Common myeloid progenitor, CD34-positive (primary cell): Measurements from ENCODE around the gene SMC1B.
"Not testable (repeated sequence)": the region's sequence is repeated elsewhere in the genome, so short reads cannot be mapped to it uniquely, and the experiment has no call there.

Experiments used
- CTCF ChIA-PET: fragments of 350-600 bp; sonication (Branson Sonifier 250); formaldehyde crosslinking; loops from one replicate; lab custom pipeline; 2021; ENCODE audit warnings: antibody characterized with exemption; lab: Charles Lee
- POLR2A ChIA-PET: fragments of 350-600 bp; sonication (Branson Sonifier 250); formaldehyde crosslinking; loops from one replicate; lab custom pipeline; 2021; ENCODE audit warnings: antibody characterized with exemption; lab: Charles Lee
- DNase-seq, 3 donors: peaks; one replicate each; pipeline versions ENCODE4 v3.0.0 to v3.0.0-alpha.2; 2013
- H3K27ac ChIP-seq, 2 experiments: 1 replicate in 1 of 2; 2 replicates in 1 of 2; pipeline ENCODE4 v1.7.0; 2013; ENCODE audit warnings: inconsistent platforms in 2 of 2, low read length in 2 of 2, mild to moderate bottlenecking in 2 of 2, low read depth in 1 of 2, moderate library complexity in 1 of 2; ENCODE audit not compliant: severe bottlenecking in 2 of 2, insufficient read depth in 1 of 2, poor library complexity in 1 of 2
- H3K27me3 ChIP-seq, 5 experiments: replicated peaks in 2 of 5; 1 replicate in 3 of 5; 2 replicates in 2 of 5; pipeline versions ENCODE4 v1.6.1 to v1.7.0; 2013; ENCODE audit warnings: low read length in 4 of 5, mild to moderate bottlenecking in 2 of 5, moderate library complexity in 2 of 5, inconsistent platforms in 1 of 5; ENCODE audit not compliant: insufficient read depth in 5 of 5, control insufficient read depth in 4 of 5
- H3K36me3 ChIP-seq, 4 experiments: 1 replicate in 2 of 4; 2 replicates in 2 of 4; pipeline versions ENCODE4 v1.6.1 to v1.7.0; 2013; ENCODE audit warnings: low read length in 3 of 4, control low read depth in 1 of 4, mild to moderate bottlenecking in 1 of 4; ENCODE audit not compliant: control insufficient read depth in 4 of 4, insufficient read depth in 4 of 4
- H3K4me1 ChIP-seq, 4 experiments: 1 replicate in 3 of 4; 2 replicates in 1 of 4; pipeline versions ENCODE4 v1.6.1 to v1.7.1; 2013; ENCODE audit warnings: low read length in 3 of 4, mild to moderate bottlenecking in 3 of 4, control low read depth in 1 of 4, inconsistent platforms in 1 of 4, moderate library complexity in 1 of 4; ENCODE audit not compliant: control insufficient read depth in 4 of 4, insufficient read depth in 4 of 4; ENCODE audit errors: control extremely low read depth in 1 of 4
- H3K4me3 ChIP-seq, 7 experiments: 1 replicate in 4 of 7; 2 replicates in 3 of 7; pipeline versions ENCODE4 v1.5.1 to v1.7.0; 2013; ENCODE audit warnings: mild to moderate bottlenecking in 7 of 7, low read length in 6 of 7, moderate library complexity in 6 of 7, inconsistent platforms in 2 of 7, low read depth in 2 of 7, control low read depth in 1 of 7; ENCODE audit not compliant: insufficient read depth in 4 of 7, control insufficient read depth in 1 of 7; ENCODE audit errors: extremely low read depth in 1 of 7
- H3K9me3 ChIP-seq, 5 experiments: 1 replicate in 4 of 5; 2 replicates in 1 of 5; pipeline versions ENCODE4 v1.6.1 to v1.7.1; 2013; ENCODE audit warnings: low read length in 4 of 5, mild to moderate bottlenecking in 2 of 5, inconsistent platforms in 1 of 5, low read depth in 1 of 5, moderate library complexity in 1 of 5; ENCODE audit not compliant: control insufficient read depth in 4 of 5, insufficient read depth in 2 of 5; ENCODE audit errors: control extremely low read depth in 1 of 5
- whole genome bisulfite sequencing: methylation state at CpG from one replicate; pipeline ENCODE4 v1.1.5; 2013; ENCODE audit not compliant: insufficient coverage; 5-methylcytosine and 5-hydroxymethylcytosine counted together

SMC1B gene

DNA sequence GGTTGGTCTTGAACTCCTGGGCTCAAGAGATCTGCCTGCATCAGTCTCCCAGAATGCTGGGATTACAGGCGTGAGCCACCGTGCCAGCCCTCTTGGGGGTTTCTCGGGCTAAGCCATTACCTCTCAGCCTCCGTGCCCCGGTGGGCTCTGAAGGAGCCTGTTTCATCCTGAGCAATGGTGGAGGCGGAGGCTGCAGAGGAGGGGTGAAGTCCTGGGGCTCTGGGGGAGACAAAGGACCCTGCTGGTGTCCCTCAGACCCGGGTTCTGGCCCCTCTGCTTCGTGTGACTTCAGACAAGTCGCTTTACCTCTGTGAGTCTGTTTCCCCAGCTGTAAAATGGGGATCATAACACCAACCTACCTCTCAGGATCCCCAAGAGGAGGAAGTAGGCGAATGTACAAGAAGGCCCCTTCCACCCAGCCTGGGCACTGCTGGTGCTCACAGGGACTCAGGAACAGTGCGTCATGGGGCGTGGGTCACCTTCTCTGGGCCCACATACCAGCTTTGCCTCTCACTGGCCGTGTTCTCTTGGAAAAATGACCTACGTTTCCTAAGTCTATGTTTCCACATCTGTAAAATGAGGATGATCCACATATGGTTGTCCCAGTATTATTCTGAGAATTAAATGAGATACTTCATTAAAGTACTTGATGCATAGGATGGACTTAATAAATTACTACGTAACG, 36.8 kb upstream of the SMC1B start:
- Histone ChIP-seq H3K36me3 (no peaks in the 10 kb centered on the region), H3K9me3 (no peaks in the 10 kb centered on the region), H3K27me3 (no peaks in the 10 kb centered on the region), H3K4me3 (no peak overlapping the region), H3K4me1 (no peaks in the 10 kb centered on the region), H3K27ac (no peak overlapping the region)
- CTCF ChIA-PET: no interaction called here
- WGBS: 94% methylated on average over 11 of the region's 16 CpGs
- POLR2A ChIA-PET: interaction anchor here (0.7 kb wide), 1 partner anchor 538 kb away, joined by 3 read pairs; no protein-coding TSS in a partner anchor
- DNase-seq: no peak

DNA sequence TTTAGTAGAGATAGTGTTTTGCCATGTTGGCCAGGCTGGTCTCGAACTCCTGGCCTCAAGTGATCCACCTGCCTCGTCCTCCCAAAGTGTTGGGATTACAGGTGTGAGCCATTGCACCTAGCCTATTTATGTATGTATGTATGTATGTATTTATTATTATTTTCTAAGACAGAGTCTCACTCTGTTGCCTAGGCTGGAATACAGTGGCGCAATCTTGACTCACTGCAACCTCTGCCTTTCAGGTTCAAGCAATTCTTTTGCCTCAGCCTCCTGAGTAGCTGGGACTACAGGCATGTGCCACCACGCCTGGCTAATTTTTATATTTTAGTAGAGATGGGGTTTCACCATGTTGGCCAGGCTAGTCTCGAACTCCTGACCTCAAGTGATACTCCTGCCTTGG, 36.0 kb upstream of the SMC1B start:
- DNase-seq, H3K36me3 ChIP-seq, H3K27ac ChIP-seq, H3K4me1 ChIP-seq, H3K4me3 ChIP-seq, H3K9me3 ChIP-seq, POLR2A ChIA-PET, H3K27me3 ChIP-seq, CTCF ChIA-PET: not testable (repeated sequence)
- 93% methylated on average over 2 of the region's 5 CpGs for WGBS

DNA sequence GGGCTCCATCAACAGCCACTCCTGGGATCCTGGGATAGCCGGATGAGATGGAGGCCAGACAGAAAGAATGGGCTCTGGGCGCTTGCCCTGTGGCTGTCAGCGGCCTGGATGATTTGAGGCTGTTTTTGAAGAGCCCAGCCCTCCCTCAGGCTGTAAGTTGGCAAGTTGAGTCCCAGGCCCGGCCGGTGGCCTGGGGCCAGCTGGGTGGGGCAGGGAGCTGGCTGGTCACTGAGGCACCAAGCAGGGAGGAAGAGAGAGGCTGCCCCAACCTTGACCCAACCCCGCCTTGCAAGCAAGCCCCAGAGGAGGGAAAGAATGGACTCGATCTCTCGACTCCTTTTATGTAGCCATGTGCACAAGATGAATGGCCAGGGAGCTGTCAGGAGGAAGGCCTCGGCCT, 35.0 kb upstream of the SMC1B start:
- H3K27ac ChIP-seq: no peak overlapping the region
- H3K36me3 ChIP-seq: no peaks in the 10 kb centered on the region
- no peak for DNase-seq
- ChIA-PET CTCF (no interaction called here), POLR2A (no interaction called here)
- no peak overlapping the region for H3K4me3 ChIP-seq
- no peaks in the 10 kb centered on the region for H3K4me1 ChIP-seq
- no peaks in the 10 kb centered on the region for H3K9me3 ChIP-seq
- no peaks in the 10 kb centered on the region for H3K27me3 ChIP-seq
- 94% methylated on average over 9 of the region's 9 CpGs for WGBS

DNA sequence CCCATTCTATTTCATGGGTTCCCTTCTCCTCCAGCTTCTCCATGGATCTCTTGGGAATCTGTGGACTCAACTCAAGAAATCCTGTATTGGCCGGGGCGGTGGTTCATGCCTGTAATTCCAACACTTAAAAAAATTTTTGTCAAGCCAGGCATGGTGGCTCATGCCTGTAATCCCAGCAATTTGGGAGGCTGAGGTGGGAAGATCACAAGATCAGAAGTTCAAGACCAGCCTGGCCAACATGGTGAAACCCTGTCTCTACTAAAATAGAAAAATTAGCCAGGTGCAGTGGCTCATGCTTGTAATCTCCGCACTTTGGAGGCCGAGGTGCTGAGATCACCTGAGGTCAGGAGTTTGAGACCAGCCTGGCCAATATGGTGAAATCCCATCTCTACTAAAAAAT, 34.2 kb upstream of the SMC1B start:
- CTCF ChIA-PET: interaction anchor here (0.9 kb wide), 1 partner anchor 103 kb away, joined by 3 read pairs; no protein-coding TSS in a partner anchor
- H3K9me3 ChIP-seq, H3K4me1 ChIP-seq, H3K27me3 ChIP-seq, DNase-seq, H3K27ac ChIP-seq, POLR2A ChIA-PET, H3K36me3 ChIP-seq, H3K4me3 ChIP-seq: not testable (repeated sequence)
- WGBS: 100% methylated on average over 3 of the region's 4 CpGs

DNA sequence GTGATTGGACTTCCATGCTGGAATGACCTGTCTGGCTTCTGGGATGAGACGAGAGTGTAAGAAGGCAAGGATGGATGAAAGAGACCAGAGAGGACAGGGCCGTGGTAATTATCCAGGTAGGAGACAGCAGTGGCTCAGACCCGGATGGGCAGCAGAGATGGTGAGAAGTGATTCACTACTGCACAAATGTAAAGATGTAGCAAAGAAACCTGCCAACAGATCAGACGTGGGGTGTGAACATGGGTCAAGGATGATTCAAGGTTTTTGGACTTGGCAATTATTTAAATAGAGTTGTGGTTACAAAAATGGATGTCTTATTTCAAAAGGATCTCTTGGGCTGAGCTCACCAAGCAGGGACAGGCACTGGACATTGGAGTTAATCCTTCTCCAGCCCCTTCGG, 32.8 kb upstream of the SMC1B start:
- H3K4me3 ChIP-seq: no peak overlapping the region
- no peak for DNase-seq
- POLR2A ChIA-PET: no interaction called here
- H3K36me3 ChIP-seq: no peaks in the 10 kb centered on the region
- no peak overlapping the region for H3K27ac ChIP-seq
- peaks cover 0 to 3% (median 0%) of the 10 kb centered on the region in 5 experiments for H3K27me3 ChIP-seq
- 96% methylated on average over 5 of the region's 5 CpGs for WGBS
- H3K9me3 ChIP-seq: no peaks in the 10 kb centered on the region
- peaks cover 0 to 1% (median 0%) of the 10 kb centered on the region in 4 experiments for H3K4me1 ChIP-seq
- CTCF ChIA-PET: no interaction called here

DNA sequence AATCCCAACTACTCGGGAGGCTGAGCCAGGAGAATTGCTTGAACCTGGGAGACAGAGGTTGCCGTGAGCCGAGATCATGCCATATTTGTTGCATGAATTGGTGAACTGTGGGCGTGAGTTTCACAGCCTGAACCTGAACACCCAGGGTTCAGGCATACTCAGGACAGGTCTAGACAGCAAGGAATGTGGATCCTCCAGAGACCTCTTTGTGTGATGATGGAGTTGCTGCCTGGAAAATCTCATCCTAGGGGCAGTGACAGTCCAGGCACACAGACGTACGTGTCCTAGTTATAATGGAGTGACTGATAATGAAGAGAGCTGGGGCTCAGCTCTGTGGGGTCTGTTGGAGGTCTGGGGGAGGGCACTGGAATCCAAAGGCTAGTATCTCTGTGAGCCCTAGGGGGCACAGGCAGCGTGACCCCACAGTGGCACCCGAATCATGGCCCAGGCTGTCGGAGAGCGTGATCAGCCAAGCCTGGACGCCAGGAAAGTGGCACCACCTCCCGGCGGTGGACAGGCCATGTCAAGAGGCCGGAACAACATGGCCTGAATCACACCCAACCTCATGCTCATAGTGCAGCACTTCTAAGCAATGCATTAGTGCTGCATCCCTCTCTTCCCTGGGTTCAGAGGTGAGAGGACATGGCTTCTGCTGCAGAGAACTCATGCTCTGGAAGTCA, 31.8 kb upstream of the SMC1B start:
- peaks cover 0 to 3% (median 1%) of the 10 kb centered on the region in 5 experiments for H3K27me3 ChIP-seq
- peaks cover 0 to 4% (median 4%) of the 10 kb centered on the region in 4 experiments for H3K4me1 ChIP-seq
- WGBS: 94% methylated on average over 12 of the region's 14 CpGs
- POLR2A ChIA-PET: no interaction called here
- no peak overlapping the region for H3K27ac ChIP-seq
- H3K36me3 ChIP-seq: no peaks in the 10 kb centered on the region
- no peak overlapping the region for H3K4me3 ChIP-seq
- H3K9me3 ChIP-seq: no peaks in the 10 kb centered on the region
- no peak for DNase-seq
- CTCF ChIA-PET: interaction anchor here (1.0 kb wide), 1 partner anchor 11 kb away, joined by 3 read pairs; no protein-coding TSS in a partner anchor

DNA sequence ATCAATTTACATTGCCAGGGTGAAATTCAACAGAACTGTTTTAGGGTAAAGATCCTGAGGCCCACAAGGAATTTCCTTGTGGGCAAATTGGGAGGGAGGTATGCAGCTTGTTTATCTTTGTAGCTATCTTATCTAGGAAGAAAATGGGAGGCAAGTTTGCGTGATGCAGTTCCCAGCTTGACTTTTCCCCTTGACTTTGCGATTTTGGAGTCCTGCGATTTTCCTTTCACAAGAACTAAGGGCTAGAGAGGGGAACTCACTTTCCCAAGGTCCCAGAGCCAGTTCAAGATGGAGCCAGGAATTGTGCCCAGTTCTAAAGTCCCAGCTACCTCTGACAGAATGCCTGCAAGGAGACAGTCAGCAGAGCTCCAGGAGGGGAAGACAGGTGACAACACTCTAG, 30.8 kb upstream of the SMC1B start:
- Histone ChIP-seq H3K27me3 (peaks cover 0 to 3% (median 2%) of the 10 kb centered on the region in 5 experiments), H3K27ac (no peak overlapping the region), H3K4me3 (no peak overlapping the region), H3K9me3 (no peaks in the 10 kb centered on the region), H3K36me3 (no peaks in the 10 kb centered on the region), H3K4me1 (peaks cover 0 to 4% (median 4%) of the 10 kb centered on the region in 4 experiments)
- 94% methylated on average over 3 of the region's 3 CpGs for WGBS
- DNase-seq: no peak
- CTCF ChIA-PET: interaction anchor here (1.0 kb wide), 1 partner anchor 12 kb away, joined by 3 read pairs; no protein-coding TSS in a partner anchor
- POLR2A ChIA-PET: no interaction called here
